WERI-Rb-1 (cell line): ENCODE results near the gene ZBTB7C.

Experiments
- DNase-seq: peaks from one replicate; pipeline ENCODE4 v3.0.0-alpha.2; 2020
- H3K27ac ChIP-seq: fragments of 250-450 bp; sonication (Bioruptor Pico); 2 replicates; pipeline ENCODE4 v1.5.1; 2020; ENCODE audit warnings: mild to moderate bottlenecking, moderate library complexity
- H3K27me3 ChIP-seq: fragments of 250-450 bp; sonication (Bioruptor Pico); 2 replicates; pipeline ENCODE4 v1.5.1; 2021; ENCODE audit warnings: mild to moderate bottlenecking, low read depth, moderate library complexity; ENCODE audit not compliant: insufficient read depth, severe bottlenecking
- H3K36me3 ChIP-seq: fragments of 250-450 bp; sonication (Bioruptor Pico); 2 replicates; pipeline ENCODE4 v1.5.1; 2020; ENCODE audit warnings: mild to moderate bottlenecking, moderate library complexity
- H3K4me3 ChIP-seq: 2 replicates; pipeline ENCODE4 v1.5.1; 2011; ENCODE audit warnings: low read depth, mild to moderate bottlenecking, control low read depth, low read length
- H3K9me3 ChIP-seq: fragments of 250-450 bp; sonication (Bioruptor Pico); 2 replicates; pipeline ENCODE4 v1.5.1; 2021; ENCODE audit warnings: mild to moderate bottlenecking, moderate library complexity; ENCODE audit not compliant: severe bottlenecking
- TF ChIP-seq, protein P1 (sequence below): IDR thresholded peaks from 2 replicates; pipeline ENCODE4 v1.5.1; 2011; ENCODE audit warnings: low read depth, mild to moderate bottlenecking, control low read depth, inconsistent platforms, low read length

ZBTB7C gene

DNA sequence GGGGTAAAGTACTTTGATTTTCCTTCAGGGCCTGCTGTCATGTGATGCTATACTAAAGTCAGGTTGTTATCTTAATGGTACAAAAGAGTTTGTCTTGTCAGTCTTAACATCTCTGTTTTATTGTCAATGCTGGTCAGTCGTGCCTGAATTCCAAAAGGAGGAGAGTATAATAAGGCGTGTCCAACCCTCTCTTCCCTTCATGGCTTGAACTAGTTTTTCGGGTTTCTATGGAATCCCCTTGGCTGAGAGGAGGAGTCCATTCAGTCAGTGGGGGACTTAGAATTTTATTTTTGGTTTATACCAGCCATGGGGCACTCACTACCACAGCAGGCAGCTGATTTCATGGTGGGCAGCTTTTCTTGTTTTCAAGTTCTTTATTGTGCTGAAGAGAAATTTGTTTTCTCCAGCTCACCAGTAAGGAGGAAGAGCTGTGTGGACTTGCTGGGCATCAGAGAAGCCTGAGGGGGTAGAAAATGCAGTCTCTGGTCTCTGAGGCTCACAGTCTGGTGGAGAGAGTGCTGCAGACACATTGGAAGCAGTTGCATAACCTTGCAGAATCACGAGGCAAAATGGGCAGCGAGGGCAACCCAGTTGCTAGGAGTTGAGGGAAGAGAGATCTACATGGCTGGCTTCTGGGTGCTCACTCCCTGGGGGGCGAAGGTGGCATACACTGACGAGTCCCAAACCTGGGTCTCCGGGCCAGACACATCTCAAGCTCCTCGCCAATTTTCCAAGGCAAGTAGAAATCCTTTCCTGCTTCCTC, 193.1 kb downstream of the ZBTB7C start:
- H3K27ac ChIP-seq, result no peak overlapping the region
- DNase-seq, result no peak
- no peaks in the 10 kb centered on the region for H3K36me3 ChIP-seq
- no peaks in the 10 kb centered on the region for H3K27me3 ChIP-seq
- no peak overlapping the region for H3K4me3 ChIP-seq
- TF ChIP-seq, protein P1, sequence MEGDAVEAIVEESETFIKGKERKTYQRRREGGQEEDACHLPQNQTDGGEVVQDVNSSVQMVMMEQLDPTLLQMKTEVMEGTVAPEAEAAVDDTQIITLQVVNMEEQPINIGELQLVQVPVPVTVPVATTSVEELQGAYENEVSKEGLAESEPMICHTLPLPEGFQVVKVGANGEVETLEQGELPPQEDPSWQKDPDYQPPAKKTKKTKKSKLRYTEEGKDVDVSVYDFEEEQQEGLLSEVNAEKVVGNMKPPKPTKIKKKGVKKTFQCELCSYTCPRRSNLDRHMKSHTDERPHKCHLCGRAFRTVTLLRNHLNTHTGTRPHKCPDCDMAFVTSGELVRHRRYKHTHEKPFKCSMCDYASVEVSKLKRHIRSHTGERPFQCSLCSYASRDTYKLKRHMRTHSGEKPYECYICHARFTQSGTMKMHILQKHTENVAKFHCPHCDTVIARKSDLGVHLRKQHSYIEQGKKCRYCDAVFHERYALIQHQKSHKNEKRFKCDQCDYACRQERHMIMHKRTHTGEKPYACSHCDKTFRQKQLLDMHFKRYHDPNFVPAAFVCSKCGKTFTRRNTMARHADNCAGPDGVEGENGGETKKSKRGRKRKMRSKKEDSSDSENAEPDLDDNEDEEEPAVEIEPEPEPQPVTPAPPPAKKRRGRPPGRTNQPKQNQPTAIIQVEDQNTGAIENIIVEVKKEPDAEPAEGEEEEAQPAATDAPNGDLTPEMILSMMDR, result no peak
- H3K9me3 ChIP-seq, result no peaks in the 10 kb centered on the region

- no peak for DNase-seq
- no peaks in the 10 kb centered on the region for H3K9me3 ChIP-seq
- H3K36me3 ChIP-seq, result no peaks in the 10 kb centered on the region
- H3K4me3 ChIP-seq, result no peak overlapping the region
- TF ChIP-seq, protein P1, result no peak
- no peaks in the 10 kb centered on the region for H3K27me3 ChIP-seq
- H3K27ac ChIP-seq, result no peak overlapping the region
Observed at GRCh38 chr18:48213791-48214190, 195.4 kb downstream of the ZBTB7C start.

DNA sequence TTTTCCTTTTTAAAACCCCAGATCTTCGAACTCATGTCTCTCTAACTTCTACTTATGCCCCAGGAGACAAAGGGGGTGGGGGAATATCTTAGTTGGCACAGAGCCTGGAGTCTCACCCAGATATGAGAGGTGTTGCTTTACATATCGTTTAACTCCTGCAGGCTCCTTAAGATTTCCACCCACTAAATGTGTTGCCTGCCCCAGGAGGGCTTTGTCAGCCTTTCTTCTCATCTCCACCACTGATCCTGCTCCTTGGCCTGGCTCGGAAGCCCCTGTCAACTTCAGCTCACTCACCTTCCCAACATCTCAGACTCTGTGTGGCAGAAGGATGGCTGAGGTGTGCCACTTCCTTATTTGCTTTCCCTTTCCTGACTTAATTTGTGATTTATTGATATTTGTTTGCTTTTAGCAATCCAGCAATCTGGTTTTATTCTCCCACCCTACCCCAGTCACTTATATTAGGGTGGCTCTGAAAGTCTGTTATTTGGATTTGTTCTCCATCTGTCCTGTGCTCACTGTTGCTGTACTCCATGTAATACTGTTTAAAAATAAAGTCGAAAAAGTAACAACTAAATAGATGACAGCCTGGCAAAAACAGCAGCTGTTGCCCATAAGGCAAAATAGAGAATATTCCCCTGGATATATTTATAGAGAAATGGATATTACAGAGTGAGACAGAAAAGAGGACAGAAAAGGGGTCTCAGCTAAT, 200.6 kb downstream of the ZBTB7C start:
- TF ChIP-seq, protein P1, result no peak
- Histone ChIP-seq H3K9me3 (no peaks in the 10 kb centered on the region), H3K27ac (no peak overlapping the region), H3K27me3 (no peaks in the 10 kb centered on the region), H3K36me3 (no peaks in the 10 kb centered on the region), H3K4me3 (no peak overlapping the region)
- DNase-seq, result no peak

- Histone ChIP-seq H3K27ac (no peak overlapping the region), H3K27me3 (no peaks in the 10 kb centered on the region), H3K36me3 (no peaks in the 10 kb centered on the region), H3K4me3 (no peak overlapping the region), H3K9me3 (no peaks in the 10 kb centered on the region)
- no peak for DNase-seq
- TF ChIP-seq, protein P1, result no peak
Observed at GRCh38 chr18:48207733-48208132, 201.4 kb downstream of the ZBTB7C start.

DNA sequence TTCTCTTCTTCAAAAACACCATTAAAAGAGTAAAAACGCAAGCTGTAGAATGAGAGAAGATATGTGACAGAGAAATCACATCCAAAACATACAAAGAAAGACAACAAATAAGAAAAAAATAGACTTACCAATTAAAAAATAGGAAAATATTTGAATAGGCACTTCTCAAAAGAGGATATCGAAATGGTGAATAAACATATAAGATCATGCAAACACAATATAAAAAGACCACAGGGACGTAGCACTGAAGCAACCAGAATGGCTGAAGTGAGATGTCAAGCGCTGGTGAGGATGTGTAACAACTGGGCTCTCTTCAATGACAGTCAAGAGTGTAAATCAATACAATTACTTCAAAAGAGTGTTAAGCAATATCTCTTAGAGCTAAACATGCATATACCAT, 202.3 kb downstream of the ZBTB7C start:
- H3K9me3 ChIP-seq, result no peaks in the 10 kb centered on the region
- DNase-seq, result no peak
- no peaks in the 10 kb centered on the region for H3K36me3 ChIP-seq
- TF ChIP-seq, protein P1, result no peak
- no peak overlapping the region for H3K27ac ChIP-seq
- no peaks in the 10 kb centered on the region for H3K27me3 ChIP-seq
- no peak overlapping the region for H3K4me3 ChIP-seq
